HG03159 (cell line): ENCODE data around the gene IFNB1.

Experiments used
- ATAC-seq: cut with Tn5 transposase; IDR thresholded peaks from one replicate; pipeline ENCODE4 v1.9.1; 2021; ENCODE audit warnings: mild to moderate bottlenecking, moderate library complexity; ENCODE audit not compliant: unreplicated experiment

The IFNB1 gene

DNA sequence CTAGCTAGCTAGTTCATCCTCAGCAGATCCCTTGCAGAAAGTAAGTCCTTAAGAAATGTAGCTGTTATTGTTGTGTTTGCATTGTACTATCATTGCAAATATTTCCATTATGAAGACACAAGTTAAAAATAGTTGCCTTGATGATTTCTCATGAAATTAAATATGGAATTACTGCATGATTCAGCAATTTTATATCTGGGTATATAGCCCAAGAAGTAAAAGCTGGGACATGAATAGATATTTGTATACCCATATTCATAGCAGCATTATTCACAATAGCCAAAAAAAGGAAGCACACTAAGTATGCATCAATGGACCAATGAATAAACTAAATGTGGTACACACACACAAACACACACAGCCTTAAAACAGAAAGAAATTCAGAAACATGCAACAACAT, 6.8 kb downstream of the IFNB1 start:
- ATAC-seq: no peak

- ATAC-seq: no peak
Measured at GRCh38 chr9:21070171-21070571, 7.6 kb downstream of the IFNB1 start.

GRCh38 chr9:21060919-21061561, 16.7 kb downstream of the IFNB1 start:
- no peak for ATAC-seq

GRCh38 chr9:21056931-21057330, 20.8 kb downstream of the IFNB1 start:
- no peak for ATAC-seq

DNA sequence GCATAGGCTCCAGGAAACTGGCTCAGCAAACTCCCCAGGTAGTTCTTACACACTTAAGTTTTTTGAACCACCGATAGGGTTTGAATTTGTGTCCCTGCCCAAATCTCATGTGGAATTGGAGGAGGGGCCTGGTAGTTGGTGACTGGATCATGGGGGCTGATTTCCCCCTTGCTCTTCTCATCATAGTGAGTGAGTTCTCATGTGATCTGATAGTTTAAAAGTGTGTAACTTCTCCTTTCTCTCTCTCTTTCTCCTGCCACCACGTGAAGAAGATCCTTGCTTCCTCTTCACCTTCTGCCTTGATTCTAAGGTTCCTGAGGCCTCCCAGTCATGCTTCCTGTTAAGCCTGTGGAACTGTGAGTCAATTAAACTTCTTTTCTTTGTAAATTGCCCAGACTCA, 23.9 kb downstream of the IFNB1 start:
- ATAC-seq: no peak

GRCh38 chr9:21047281-21047691, 30.5 kb downstream of the IFNB1 start:
- no peak for ATAC-seq

- no peak for ATAC-seq
Measured at GRCh38 chr9:21043841-21044240, 33.9 kb downstream of the IFNB1 start.

- no peak for ATAC-seq
Measured at GRCh38 chr9:21042466-21042865, 35.3 kb downstream of the IFNB1 start.

DNA sequence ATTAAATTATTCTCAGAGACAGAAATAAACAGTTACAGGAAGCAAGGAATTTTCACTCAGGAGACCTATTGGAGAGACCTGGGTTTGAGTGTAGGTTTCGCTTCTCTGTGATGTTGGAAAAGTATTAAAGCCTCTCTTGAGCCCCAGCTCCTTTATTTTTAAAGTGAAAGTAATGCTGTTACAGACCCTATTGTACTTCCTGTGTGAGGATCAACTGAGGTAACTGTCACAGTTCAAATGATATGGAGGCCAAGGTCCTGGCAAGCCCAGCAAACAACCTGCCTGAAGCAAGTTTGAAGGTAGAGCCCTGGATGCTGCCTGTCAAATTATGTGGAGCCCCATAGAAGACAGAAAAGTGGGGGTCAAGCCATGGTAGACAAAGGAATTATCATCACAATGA, 38.4 kb downstream of the IFNB1 start:
- no peak for ATAC-seq

DNA sequence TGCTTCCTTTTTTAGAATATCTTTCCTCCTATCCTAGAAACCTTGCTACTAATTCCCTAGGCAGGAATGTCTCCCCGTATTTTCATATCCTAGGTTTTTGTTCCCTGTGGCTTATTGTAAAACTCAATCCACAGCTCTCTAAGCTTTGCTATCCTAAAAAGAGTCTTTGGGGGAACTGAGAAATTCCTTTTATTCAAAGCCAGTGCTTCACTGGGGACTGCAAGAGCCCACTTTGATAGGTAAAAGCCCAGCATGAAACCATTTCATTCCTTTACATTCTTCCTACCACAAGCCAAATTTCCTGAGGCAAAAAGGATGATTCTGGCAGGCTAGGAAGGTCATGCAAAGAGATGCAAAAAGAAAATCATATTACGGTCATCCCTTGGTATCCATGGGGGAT, 40.5 kb downstream of the IFNB1 start:
- ATAC-seq: no peak

DNA sequence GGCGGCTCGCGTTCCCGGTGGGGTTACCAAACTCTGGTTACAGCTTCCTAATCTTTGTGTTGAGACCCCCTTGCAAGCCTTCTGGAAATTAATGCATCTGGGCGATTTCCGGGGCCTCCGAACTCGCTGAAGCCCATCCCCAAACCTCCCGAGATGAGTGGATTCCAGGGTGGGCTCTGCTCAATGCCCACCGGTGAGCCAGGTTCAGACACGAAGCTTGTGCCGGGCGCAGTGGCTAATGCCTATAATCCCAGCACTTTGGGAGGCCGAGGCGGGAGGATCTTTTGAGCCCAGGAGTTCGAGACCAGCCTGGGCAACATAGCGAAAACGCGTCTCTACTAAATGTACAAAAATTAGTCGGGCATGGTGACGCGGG, 45.9 kb downstream of the IFNB1 start:
- no peak for ATAC-seq

DNA sequence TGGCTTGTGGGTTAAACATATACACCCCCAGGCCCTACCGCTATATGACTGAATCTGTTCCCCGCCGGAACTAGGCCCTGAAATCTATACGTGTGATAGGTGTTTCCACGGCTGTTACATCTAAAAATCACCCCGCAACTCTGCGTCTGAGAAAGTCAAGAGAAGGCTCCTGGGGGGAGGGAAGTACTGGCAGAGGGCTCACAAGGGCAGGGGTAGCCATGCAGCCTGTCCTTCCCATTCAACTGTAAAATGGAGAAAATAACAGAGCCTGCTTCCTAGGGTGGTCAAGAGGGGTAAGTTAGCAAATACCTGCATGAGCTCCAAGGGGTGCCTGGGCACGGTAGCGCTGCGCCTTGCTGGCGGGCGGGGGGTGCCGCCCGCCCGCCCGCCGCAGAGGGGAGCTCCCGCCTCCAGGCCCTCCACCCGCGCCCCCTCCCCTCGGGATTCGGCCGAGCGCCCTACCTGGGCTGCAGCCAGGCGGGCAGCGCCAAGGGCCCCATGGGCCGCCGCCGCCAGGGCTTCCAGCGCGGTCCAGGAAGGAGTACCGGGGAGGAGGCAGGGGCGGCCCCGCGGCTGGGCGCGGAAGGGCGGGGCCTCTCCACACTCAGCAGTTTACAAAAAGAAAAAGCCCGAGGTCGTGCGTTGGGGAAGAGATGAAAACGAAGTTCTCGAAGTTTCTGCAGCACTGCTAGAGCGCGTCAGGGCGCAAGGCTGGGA, 46.5 kb downstream of the IFNB1 start, which contains the start of gene HACD4:
Gene HACD4 (minus strand): TSS at position 550 of the 717 bp plus-strand sequence. CDS start 50 bp downstream, at position 500.
- ATAC-seq: peak; percentile 70

DNA sequence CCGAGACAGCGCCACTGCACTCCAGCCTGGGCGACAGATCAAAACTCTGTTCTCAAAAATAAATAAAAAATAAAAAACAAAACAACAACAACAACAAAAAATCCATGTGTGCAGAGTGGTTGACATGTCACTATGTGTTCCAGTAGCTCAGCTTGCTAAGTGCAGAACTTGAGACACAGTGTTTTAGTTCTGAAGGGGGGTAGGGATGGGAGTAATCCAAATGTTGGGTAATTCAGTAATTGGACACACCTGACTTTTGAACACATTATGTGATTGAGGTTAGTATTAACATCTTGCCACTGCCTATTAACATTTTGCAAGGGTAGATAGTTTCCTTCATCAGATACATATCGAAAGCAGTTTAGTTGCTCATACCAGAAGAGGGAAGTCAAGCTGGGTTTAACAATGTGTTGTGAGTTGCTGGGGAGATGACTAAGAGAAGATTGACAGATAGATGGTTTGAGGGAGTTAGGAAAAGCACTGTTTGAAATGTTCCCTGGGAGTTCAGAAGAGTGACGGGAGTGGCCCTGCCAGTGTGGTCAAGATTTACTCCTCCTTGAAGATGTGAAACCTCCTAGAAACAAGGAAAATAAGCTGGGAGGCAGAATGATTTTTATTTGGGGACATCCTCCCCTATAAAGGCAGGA, 47.2 kb downstream of the IFNB1 start:
- ATAC-seq: peak; percentile 85

DNA sequence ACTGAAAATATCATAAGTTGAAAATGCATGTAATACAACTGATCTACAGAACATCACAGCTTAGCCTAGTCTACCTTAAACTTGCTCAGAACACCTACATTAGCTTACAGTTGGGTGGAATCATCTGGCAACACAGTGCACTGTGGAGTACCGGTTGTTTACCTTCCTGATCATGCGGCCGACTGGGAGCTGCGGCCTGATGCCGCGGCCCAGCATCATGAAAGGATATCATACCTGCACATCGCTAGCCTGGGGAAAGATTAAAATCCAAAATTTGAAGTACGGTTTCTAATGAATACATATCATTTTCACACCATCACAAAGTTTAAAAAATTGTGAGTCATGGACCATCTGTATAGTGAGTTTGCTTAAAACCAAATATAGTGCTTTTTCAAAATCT, 48.1 kb downstream of the IFNB1 start:
- ATAC-seq: no peak

- ATAC-seq: no peak
Measured at GRCh38 chr9:21028466-21028865, 49.3 kb downstream of the IFNB1 start.

DNA sequence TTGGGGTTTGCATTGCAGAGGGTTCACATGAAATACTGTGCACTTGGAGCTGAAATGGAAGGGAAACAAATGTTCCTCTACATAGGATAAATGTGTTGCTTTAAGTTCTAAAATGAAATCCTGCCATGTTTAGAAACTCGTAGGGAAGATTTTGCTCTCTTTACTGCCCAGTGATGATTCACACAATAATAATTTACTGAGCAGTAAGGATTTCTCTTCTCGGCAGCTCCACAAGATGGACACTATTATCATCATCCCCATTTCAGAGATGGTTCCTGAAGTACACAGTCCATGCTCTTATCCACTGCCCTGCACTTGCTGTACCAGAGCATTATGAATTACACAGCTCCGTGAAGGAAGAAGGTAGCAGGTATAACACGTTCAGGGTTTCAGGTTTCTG, 50.4 kb downstream of the IFNB1 start:
- no peak for ATAC-seq
